AG09319 (cell line): ENCODE results near the gene LALBA.
"Not testable (repeated sequence)": the region's sequence is repeated elsewhere in the genome, so short reads cannot be mapped to it uniquely, and the experiment has no call there.

Experiments
- DNase-seq: peaks from one replicate; pipeline ENCODE4 v3.0.0-alpha.2; 2010; ENCODE audit warnings: low read depth; ENCODE audit errors: extremely low read depth
- TF ChIP-seq, protein P1 (sequence below): IDR thresholded peaks from 2 replicates; pipeline ENCODE4 v1.5.1; 2011; ENCODE audit warnings: low read depth, mild to moderate bottlenecking, inconsistent platforms, low read length, moderate library complexity

Gene LALBA

DNA sequence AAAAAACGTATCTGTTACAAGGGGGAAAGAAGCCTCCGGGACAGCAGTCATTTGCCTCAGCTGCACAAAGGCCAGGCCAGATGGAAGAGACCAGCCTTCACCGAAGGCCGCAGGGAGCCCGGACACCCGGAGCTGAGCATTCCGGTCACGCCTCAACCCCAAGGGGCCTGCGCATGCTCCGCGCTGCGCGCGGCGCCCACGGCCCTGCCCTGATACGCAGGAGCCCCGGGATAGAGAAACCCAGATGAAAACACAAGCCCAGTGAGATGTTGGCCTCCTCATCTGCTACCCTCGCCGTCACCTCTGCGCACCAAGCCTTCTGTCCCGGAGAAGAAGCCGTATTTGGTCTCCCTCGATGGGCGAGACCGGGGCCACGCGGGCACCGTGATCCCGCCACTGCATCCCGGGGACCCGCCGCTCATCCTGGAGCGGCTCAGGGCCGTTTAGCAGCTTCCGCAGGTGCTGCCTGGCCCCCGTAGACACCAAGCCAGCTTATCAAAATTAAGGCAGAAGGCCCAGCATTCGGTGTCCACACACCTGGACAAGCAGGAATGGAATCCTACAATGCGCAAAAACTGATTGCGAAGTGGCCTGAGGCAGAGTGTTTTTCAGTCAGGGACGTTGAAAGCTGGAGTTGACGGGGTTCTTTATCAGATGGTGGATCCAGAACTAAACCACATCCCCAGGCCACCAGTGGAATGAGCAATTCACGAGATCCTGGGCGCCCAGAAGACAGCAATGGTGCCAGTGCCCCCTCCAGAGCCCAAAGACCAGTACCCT is 41.8 kb downstream of the LALBA start:
- TF ChIP-seq, protein P1, sequence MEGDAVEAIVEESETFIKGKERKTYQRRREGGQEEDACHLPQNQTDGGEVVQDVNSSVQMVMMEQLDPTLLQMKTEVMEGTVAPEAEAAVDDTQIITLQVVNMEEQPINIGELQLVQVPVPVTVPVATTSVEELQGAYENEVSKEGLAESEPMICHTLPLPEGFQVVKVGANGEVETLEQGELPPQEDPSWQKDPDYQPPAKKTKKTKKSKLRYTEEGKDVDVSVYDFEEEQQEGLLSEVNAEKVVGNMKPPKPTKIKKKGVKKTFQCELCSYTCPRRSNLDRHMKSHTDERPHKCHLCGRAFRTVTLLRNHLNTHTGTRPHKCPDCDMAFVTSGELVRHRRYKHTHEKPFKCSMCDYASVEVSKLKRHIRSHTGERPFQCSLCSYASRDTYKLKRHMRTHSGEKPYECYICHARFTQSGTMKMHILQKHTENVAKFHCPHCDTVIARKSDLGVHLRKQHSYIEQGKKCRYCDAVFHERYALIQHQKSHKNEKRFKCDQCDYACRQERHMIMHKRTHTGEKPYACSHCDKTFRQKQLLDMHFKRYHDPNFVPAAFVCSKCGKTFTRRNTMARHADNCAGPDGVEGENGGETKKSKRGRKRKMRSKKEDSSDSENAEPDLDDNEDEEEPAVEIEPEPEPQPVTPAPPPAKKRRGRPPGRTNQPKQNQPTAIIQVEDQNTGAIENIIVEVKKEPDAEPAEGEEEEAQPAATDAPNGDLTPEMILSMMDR, result no peak
- no peak for DNase-seq

DNA sequence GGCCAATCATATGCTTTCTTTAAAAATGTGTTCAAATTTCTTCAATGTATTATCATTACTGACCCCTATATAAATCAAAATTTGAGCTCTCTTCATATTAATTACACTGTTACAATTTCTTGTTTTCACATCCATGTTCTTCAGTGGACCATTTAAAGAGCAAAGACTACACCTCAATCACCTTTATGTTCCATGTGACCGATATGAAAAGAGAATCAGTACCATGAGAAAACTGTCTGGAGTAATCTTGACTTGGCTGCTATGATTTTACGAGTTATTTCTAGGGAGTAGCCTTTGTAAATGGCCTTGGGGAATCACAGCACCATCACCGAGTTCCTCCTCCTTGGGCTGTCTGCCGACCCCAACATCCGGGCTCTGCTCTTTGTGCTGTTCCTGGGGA is 44.5 kb downstream of the LALBA start, which contains the start of gene OR8S1:
OR8S1 (plus strand) TSS at position 301 of the 400 bp plus-strand sequence; CDS start at position 301, 0 bp downstream.
- no peak for DNase-seq
- TF ChIP-seq, protein P1, result no peak

DNA sequence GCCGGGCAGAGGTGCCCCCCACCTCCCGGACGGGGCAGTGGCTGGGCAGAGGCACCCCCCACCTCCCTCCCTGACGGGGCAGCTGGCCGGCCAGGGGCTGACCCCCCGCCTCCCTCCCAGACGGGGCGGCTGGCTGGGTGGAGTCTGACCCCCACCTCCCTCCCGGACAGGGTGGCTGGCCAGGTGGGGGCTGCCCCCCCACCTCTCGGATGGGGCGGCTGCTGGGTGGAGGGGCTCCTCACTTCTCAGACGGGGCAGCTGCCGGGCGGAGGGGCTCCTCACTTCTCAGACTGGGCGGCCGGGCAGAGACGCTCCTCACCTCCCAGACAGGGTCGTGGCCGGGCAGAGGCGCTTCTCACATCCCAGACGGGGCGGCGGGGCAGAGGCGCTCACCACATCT is 49.5 kb downstream of the LALBA start:
- DNase-seq, result not testable (repeated sequence)
